H1 (cell line): ENCODE data around the gene AKR1C1. TPM values are rescaled to one million over a fixed set of nuclear protein-coding genes. Genes with fewer than 3 reads are reported as not detected.
"Not testable (repeated sequence)": the region's sequence is repeated elsewhere in the genome, so short reads cannot be mapped to it uniquely, and the experiment has no call there.

Experiments
- CTCF ChIA-PET: fragments of 300-600 bp; sonication (Branson Sonifier 250); formaldehyde crosslinking; loops from one replicate; lab custom pipeline; 2021; ENCODE audit not compliant: partially characterized antibody; lab: Charles Lee
- POLR2A ChIA-PET: fragments of 300-600 bp; sonication (Branson Sonifier 250); formaldehyde crosslinking; loops from one replicate; lab custom pipeline; 2021; ENCODE audit warnings: inconsistent platforms; ENCODE audit not compliant: partially characterized antibody; lab: Charles Lee
- DNase-seq, 2 experiments: peaks; one replicate each; pipeline versions ENCODE4 v3.0.0 to v3.0.0-alpha.2; 2010 to 2022; ENCODE audit warnings: low spot score in 2 of 2, low read depth in 1 of 2, mixed read lengths in 1 of 2
- FAIRE-seq: peaks from 2 replicates; lab custom pipeline; 2011; peaks lifted over from hg19 to GRCh38; lab: Jason Lieb, UNC
- H2AFZ ChIP-seq: 2 replicates; pipeline ENCODE4 v1.8.1; 2012; ENCODE audit warnings: low read length, inconsistent platforms
- H2AK5ac ChIP-seq: 2 replicates; pipeline ENCODE4 v1.6.1; 2013; ENCODE audit warnings: low read depth, low read length
- H2BK120ac ChIP-seq: replicated peaks from 2 replicates; pipeline ENCODE3; 2013; ENCODE audit warnings: low read depth, low read length, inconsistent platforms
- H2BK12ac ChIP-seq: 2 replicates; pipeline ENCODE4 v1.6.1; 2013; ENCODE audit warnings: low read depth, low read length
- H2BK15ac ChIP-seq: 2 replicates; pipeline ENCODE4 v1.6.1; 2013; ENCODE audit warnings: low read length
- H2BK20ac ChIP-seq: 2 replicates; pipeline ENCODE4 v1.6.1; 2013; ENCODE audit warnings: low read length
- H2BK5ac ChIP-seq: 2 replicates; pipeline ENCODE4 v1.6.1; 2013; ENCODE audit warnings: low read depth, low read length
- H3K14ac ChIP-seq: 2 replicates; pipeline ENCODE4 v1.6.1; 2013; ENCODE audit warnings: inconsistent platforms; ENCODE audit not compliant: insufficient read length
- H3K18ac ChIP-seq: 2 replicates; pipeline ENCODE4 v1.6.1; 2013; ENCODE audit warnings: low read length; ENCODE audit errors: extremely low read depth
- H3K23ac ChIP-seq: 2 replicates; pipeline ENCODE4 v1.6.1; 2013; ENCODE audit warnings: inconsistent platforms; ENCODE audit not compliant: insufficient read length
- H3K23me2 ChIP-seq: 2 replicates; pipeline ENCODE4 v1.6.1; 2013; ENCODE audit warnings: low read depth, low read length
- H3K27ac ChIP-seq: 2 replicates; pipeline ENCODE4 v1.6.1; 2011; ENCODE audit warnings: low read depth, low read length, inconsistent platforms
- H3K27me3 ChIP-seq, 4 experiments: replicated peaks in 1 of 4; 1 replicate in 1 of 4; 2 replicates in 3 of 4; pipeline versions ENCODE4 v1.6.1 to v1.8.1; 2011 to 2013; ENCODE audit warnings: low read length in 3 of 4, mild to moderate bottlenecking in 3 of 4, inconsistent platforms in 2 of 4, mixed read lengths in 2 of 4, moderate library complexity in 1 of 4; ENCODE audit not compliant: control insufficient read depth in 3 of 4, insufficient read depth in 3 of 4; ENCODE audit errors: extremely low read depth in 1 of 4
- H3K36me3 ChIP-seq, 4 experiments: 2 replicates each; pipeline versions ENCODE4 v1.6.1 to v1.8.1; 2011 to 2013; ENCODE audit warnings: mild to moderate bottlenecking in 4 of 4, low read length in 3 of 4, moderate library complexity in 2 of 4, control low read depth in 1 of 4, inconsistent platforms in 1 of 4; ENCODE audit not compliant: insufficient read depth in 4 of 4, control insufficient read depth in 2 of 4
- H3K4ac ChIP-seq: replicated peaks from 2 replicates; pipeline ENCODE3; 2013; ENCODE audit warnings: low read length, low read depth, mixed read lengths, inconsistent platforms; ENCODE audit not compliant: insufficient read length
- H3K4me1 ChIP-seq, 4 experiments: replicated peaks in 1 of 4; 1 replicate in 1 of 4; 2 replicates in 3 of 4; pipeline versions ENCODE4 v1.6.1 to v1.8.1; 2011 to 2013; ENCODE audit warnings: low read length in 3 of 4, inconsistent platforms in 2 of 4, mixed read lengths in 1 of 4; ENCODE audit not compliant: insufficient read depth in 4 of 4, control insufficient read depth in 3 of 4
- H3K4me2 ChIP-seq, 2 experiments: 2 replicates each; pipeline versions ENCODE4 v1.6.1 to v1.8.1; 2011 to 2013; ENCODE audit warnings: low read depth in 2 of 2, low read length in 2 of 2, control low read depth in 1 of 2, inconsistent platforms in 1 of 2, mild to moderate bottlenecking in 1 of 2; ENCODE audit not compliant: insufficient read depth in 1 of 2
- H3K4me3 ChIP-seq, 4 experiments: fragments of 200-600, 300-600 bp in 1 of 4; sonication (generic), shearing (Covaris generic), sonication (Bioruptor Twin) in 1 of 4; 2 replicates each; pipeline versions ENCODE4 v1.5.1 to v1.8.1; 2011 to 2016; ENCODE audit warnings: low read length in 4 of 4, low read depth in 3 of 4, control low read depth in 2 of 4, inconsistent platforms in 2 of 4, mild to moderate bottlenecking in 2 of 4, mixed read lengths in 1 of 4, moderate library complexity in 1 of 4; ENCODE audit not compliant: insufficient read depth in 2 of 4; ENCODE audit errors: extremely low read depth in 1 of 4
- H3K56ac ChIP-seq: replicated peaks from 2 replicates; pipeline ENCODE3; 2013; ENCODE audit warnings: low read depth, mild to moderate bottlenecking, mixed read lengths, low read length, inconsistent platforms; ENCODE audit not compliant: insufficient read length
- H3K79me1 ChIP-seq: 2 replicates; pipeline ENCODE4 v1.6.1; 2013; ENCODE audit warnings: low read depth, low read length, control low read depth
- H3K79me2 ChIP-seq, 2 experiments: 2 replicates each; pipeline versions ENCODE4 v1.6.1 to v1.8.1; 2012 to 2013; ENCODE audit warnings: low read length in 2 of 2, mild to moderate bottlenecking in 2 of 2, inconsistent platforms in 1 of 2; ENCODE audit not compliant: insufficient read depth in 2 of 2, control insufficient read depth in 1 of 2
- H3K9ac ChIP-seq, 4 experiments: replicated peaks in 1 of 4; 1 replicate in 1 of 4; 2 replicates in 3 of 4; pipeline versions ENCODE4 v1.6.1 to v1.8.1; 2011 to 2013; ENCODE audit warnings: low read depth in 3 of 4, low read length in 3 of 4, control low read depth in 2 of 4, mild to moderate bottlenecking in 2 of 4, moderate library complexity in 2 of 4, inconsistent platforms in 1 of 4; ENCODE audit errors: extremely low read depth in 1 of 4
- H3K9me3 ChIP-seq, 2 experiments: 2 replicates each; pipeline versions ENCODE4 v1.6.1 to v1.8.1; 2012 to 2013; ENCODE audit warnings: mild to moderate bottlenecking in 2 of 2, moderate library complexity in 2 of 2, control low read depth in 1 of 2, inconsistent platforms in 1 of 2, low read depth in 1 of 2, low read length in 1 of 2, mixed read lengths in 1 of 2; ENCODE audit not compliant: insufficient read depth in 2 of 2
- H4K20me1 ChIP-seq, 2 experiments: replicated peaks in 1 of 2; 2 replicates each; pipeline versions ENCODE3 to v1.8.1; 2011 to 2013; ENCODE audit warnings: inconsistent platforms in 2 of 2, low read length in 2 of 2, mild to moderate bottlenecking in 1 of 2; ENCODE audit not compliant: insufficient read depth in 2 of 2, control insufficient read depth in 1 of 2
- H4K5ac ChIP-seq: 2 replicates; pipeline ENCODE4 v1.6.1; 2013; ENCODE audit warnings: low read length, low read depth, mixed read lengths, inconsistent platforms; ENCODE audit not compliant: insufficient read length
- H4K8ac ChIP-seq: 2 replicates; pipeline ENCODE4 v1.8.0; 2013; ENCODE audit warnings: mild to moderate bottlenecking, moderate library complexity, low read length, inconsistent platforms; ENCODE audit not compliant: insufficient read depth; ENCODE audit errors: extremely low read depth
- H4K91ac ChIP-seq: replicated peaks from 2 replicates; pipeline ENCODE3; 2013; ENCODE audit warnings: low read length, mixed read lengths, inconsistent platforms; ENCODE audit not compliant: insufficient read length
- WGBS, 2 experiments: shearing (Covaris generic) in 1 of 2; methylation state at CpG; one replicate each; pipeline versions ENCODE4 v1.1.6 to v1.1.7; 2013 to 2015; ENCODE audit warnings: low lambda C conversion rate in 2 of 2, mixed read lengths in 2 of 2, inconsistent platforms in 1 of 2, low coverage in 1 of 2, missing lambda C conversion rate in 1 of 2; ENCODE audit not compliant: insufficient replicate concordance in 2 of 2, insufficient coverage in 1 of 2, insufficient read length in 1 of 2; ENCODE audit errors: extremely low coverage in 1 of 2, missing lambda C conversion rate in 1 of 2; 5-methylcytosine and 5-hydroxymethylcytosine counted together
- polyA plus RNA-seq, 7 experiments: library from polyadenylated mRNA; depleted of rRNA in 3 of 7; stranded (reverse) in 5 of 7; unstranded in 2 of 7; fragments of >200 nt in 5 of 7; fragments of 200-250 nt in 2 of 7; gene quantifications; 1 replicate in 5 of 7; 2 replicates in 1 of 7; 4 replicates in 1 of 7; pipeline versions ENCODE4 v1.2.1 to v1.2.3, GENCODE V29; 2011 to 2013; ENCODE audit warnings: missing spikeins in 2 of 7, mixed read lengths in 2 of 7
- total RNA-seq: library from RNA; stranded (reverse); fragmentation: NEBNext Ultra II Directional; extraction: Animal tissue kit (Norgen Biotek cat#: 25700); gene quantifications from 2 replicates; pipeline ENCODE4 v1.2.1, GENCODE V29; 2021

The AKR1C1 gene
- total and polyA plus RNA-seq, 2 of the 8 experiments (the other 6 are each of a cell fraction or from before 2014, with no cell fraction given): 1.4 to 2.1 TPM

DNA sequence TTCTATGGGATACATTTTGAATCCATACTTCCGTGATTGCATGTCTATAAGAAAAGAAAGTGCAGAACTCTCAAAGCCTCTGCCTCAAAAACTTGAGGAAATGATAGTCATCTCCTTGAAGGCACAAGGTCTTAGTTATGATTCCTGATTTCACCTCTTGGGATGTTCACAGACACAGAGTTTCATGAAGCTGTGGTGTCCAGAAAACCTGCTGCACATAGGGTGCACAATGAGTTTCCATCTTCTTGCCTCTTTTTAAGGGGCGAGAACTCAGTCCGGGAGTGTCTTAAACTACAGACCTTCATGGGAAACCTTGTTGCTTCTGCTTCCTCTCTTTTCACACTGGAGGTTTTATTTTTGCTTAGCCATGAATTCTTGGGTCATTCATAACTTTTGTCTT, 4.0 kb downstream of the AKR1C1 start:
- H2BK15ac ChIP-seq, H4K5ac ChIP-seq, H2BK12ac ChIP-seq, H2AFZ ChIP-seq, FAIRE-seq, H3K9ac ChIP-seq, H3K27me3 ChIP-seq, H3K4me1 ChIP-seq, DNase-seq, H3K23me2 ChIP-seq, H2BK120ac ChIP-seq, H2BK20ac ChIP-seq, H4K8ac ChIP-seq, POLR2A ChIA-PET, H3K4me2 ChIP-seq, H3K36me3 ChIP-seq, H3K18ac ChIP-seq, CTCF ChIA-PET, H2BK5ac ChIP-seq, H3K23ac ChIP-seq, H3K79me2 ChIP-seq, H3K14ac ChIP-seq, H3K9me3 ChIP-seq, H3K79me1 ChIP-seq, H2AK5ac ChIP-seq, H3K4ac ChIP-seq, H4K20me1 ChIP-seq, H4K91ac ChIP-seq, H3K27ac ChIP-seq, H3K56ac ChIP-seq, H3K4me3 ChIP-seq: not testable (repeated sequence)
- 88% methylated on average over 3 of the region's 3 CpGs; no CpG with 5 or more reads in 1 of the 2 experiments for WGBS, 2 experiments

DNA sequence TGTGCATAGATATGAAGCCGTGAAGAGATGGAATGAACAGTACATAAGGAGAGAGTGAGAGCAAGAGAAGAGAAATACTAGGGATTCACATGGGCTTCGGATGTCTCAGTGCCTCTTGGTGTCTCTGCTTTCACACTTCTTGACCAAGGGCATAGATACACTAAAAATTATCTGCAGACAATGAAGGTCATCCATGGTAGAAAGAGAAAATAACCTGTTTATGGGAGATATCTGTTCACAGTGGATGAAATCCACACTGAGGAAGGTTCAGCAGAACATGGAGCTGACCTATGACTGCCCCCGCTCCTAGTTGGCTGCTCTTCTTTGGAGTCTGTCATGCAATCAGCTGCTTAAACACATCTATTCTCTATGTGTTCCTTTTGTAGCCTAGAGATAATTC, 6.1 kb downstream of the AKR1C1 start:
- H2BK12ac ChIP-seq, POLR2A ChIA-PET, H3K4me3 ChIP-seq, H3K27me3 ChIP-seq, H2BK5ac ChIP-seq, H2AFZ ChIP-seq, H3K9me3 ChIP-seq, H3K27ac ChIP-seq, H4K5ac ChIP-seq, H3K23ac ChIP-seq, H3K9ac ChIP-seq, H3K79me1 ChIP-seq, H3K23me2 ChIP-seq, H3K4me1 ChIP-seq, H4K91ac ChIP-seq, H3K36me3 ChIP-seq, H3K56ac ChIP-seq, H4K20me1 ChIP-seq, H2BK15ac ChIP-seq, DNase-seq, FAIRE-seq, H3K4ac ChIP-seq, H2BK20ac ChIP-seq, H4K8ac ChIP-seq, H3K4me2 ChIP-seq, H2AK5ac ChIP-seq, H3K14ac ChIP-seq, H2BK120ac ChIP-seq, H3K18ac ChIP-seq, H3K79me2 ChIP-seq: not testable (repeated sequence)
- CTCF ChIA-PET: interaction anchor here (1.7 kb wide), 1 partner anchor 14 kb away, joined by 5 read pairs; no protein-coding TSS in a partner anchor
- WGBS, 2 experiments: 93% methylated on average over 3 of the region's 3 CpGs; no CpG with 5 or more reads in 1 of the 2 experiments
